Measurements from ENCODE around the gene DNM3.

DNM3 gene

GRCh38 chr1:171881442-171881841 is 40.1 kb downstream of the DNM3 start:
- Histone ChIP-seq H3K4me1 (ENCODE audit: control insufficient read depth, insufficient read depth, low read length) (no peaks in the 10 kb centered on the region; the same call in 1 of the 2 replicates), H3K9me3 (ENCODE audit: control insufficient read depth, insufficient read depth, low read depth, low read length) (no peaks in the 10 kb centered on the region), H3K4me3 (ENCODE audit: low read depth, low read length) (no peak overlapping the region), H3K27ac (ENCODE audit: extremely low read depth, low read depth, low read length) (no peak overlapping the region), H3K36me3 (ENCODE audit: control insufficient read depth in 2 of 2, insufficient read depth in 1 of 2, low read length in 2 of 2) (no peaks in the 10 kb centered on the region)
- CTCF ChIA-PET = interaction anchor here (0.6 kb wide), 1 partner anchor 79 kb away, joined by 3 read pairs; no protein-coding TSS in a partner anchor
- POLR2A ChIA-PET = no interaction called here
- TF ChIP-seq ZNF18 (tag by site-specific recombination; IDR thresholded peaks at IDR 0.05) = no peak

GRCh38 chr1:171883849-171884248 is 42.6 kb downstream of the DNM3 start:
- H3K36me3 ChIP-seq (ENCODE audit: control insufficient read depth in 2 of 2, insufficient read depth in 1 of 2, low read length in 2 of 2) = no peaks in the 10 kb centered on the region
- CTCF ChIA-PET = no interaction called here
- H3K4me1 ChIP-seq (ENCODE audit: control insufficient read depth, insufficient read depth, low read length) = no peaks in the 10 kb centered on the region; the same call in 1 of the 2 replicates
- no peak overlapping the region for H3K4me3 ChIP-seq (ENCODE audit: low read depth, low read length)
- no peak overlapping the region for H3K27ac ChIP-seq (ENCODE audit: extremely low read depth, low read depth, low read length)
- no peaks in the 10 kb centered on the region for H3K9me3 ChIP-seq (ENCODE audit: control insufficient read depth, insufficient read depth, low read depth, low read length)
- POLR2A ChIA-PET = no interaction called here
- TF ChIP-seq ZNF785 (tag by site-specific recombination; IDR thresholded peaks at IDR 0.05) (no peak), ZNF214 (tag by site-specific recombination; IDR thresholded peaks at IDR 0.05; ENCODE audit: borderline replicate concordance) (no peak), HOXD13 (CRISPR knock-in tag; IDR thresholded peaks at IDR 0.05; ENCODE audit: borderline replicate concordance) (no peak), ZBTB10 (tag by site-specific recombination; IDR thresholded peaks at IDR 0.05) (no peak), ZEB2 (tag by site-specific recombination; IDR thresholded peaks at IDR 0.05) (no peak), HOXC10 (CRISPR knock-in tag; IDR thresholded peaks at IDR 0.05) (no peak), ZBTB1 (tag by site-specific recombination; IDR thresholded peaks at IDR 0.05) (no peak), ZNF132 (tag by site-specific recombination; IDR thresholded peaks at IDR 0.05; ENCODE audit: borderline replicate concordance) (no peak), ZNF18 (tag by site-specific recombination; IDR thresholded peaks at IDR 0.05) (no peak), ZNF548 (tag by site-specific recombination; IDR thresholded peaks at IDR 0.05) (no peak), ZBTB44 (tag by site-specific recombination; IDR thresholded peaks at IDR 0.05) (no peak), PBX3 (CRISPR knock-in tag; IDR thresholded peaks at IDR 0.05) (no peak), BCL11A (tag by site-specific recombination; IDR thresholded peaks at IDR 0.05; ENCODE audit: low read depth) (no peak), SP3 (tag by site-specific recombination; IDR thresholded peaks at IDR 0.05) (no peak), ZNF311 (tag by site-specific recombination; IDR thresholded peaks at IDR 0.05; ENCODE audit: borderline replicate concordance) (no peak), GLI2 (tag by site-specific recombination; IDR thresholded peaks at IDR 0.05; ENCODE audit: borderline replicate concordance, low read depth) (no peak), ZNF138 (tag by site-specific recombination; IDR thresholded peaks at IDR 0.05; ENCODE audit: borderline replicate concordance) (no peak)
- TF ChIP-seq, protein P1, sequence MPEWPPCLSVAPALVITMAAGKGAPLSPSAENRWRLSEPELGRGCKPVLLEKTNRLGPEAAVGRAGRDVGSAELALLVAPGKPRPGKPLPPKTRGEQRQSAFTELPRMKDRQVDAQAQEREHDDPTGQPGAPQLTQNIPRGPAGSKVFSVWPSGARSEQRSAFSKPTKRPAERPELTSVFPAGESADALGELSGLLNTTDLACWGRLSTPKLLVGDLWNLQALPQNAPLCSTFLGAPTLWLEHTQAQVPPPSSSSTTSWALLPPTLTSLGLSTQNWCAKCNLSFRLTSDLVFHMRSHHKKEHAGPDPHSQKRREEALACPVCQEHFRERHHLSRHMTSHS (tag by site-specific recombination; IDR thresholded peaks at IDR 0.05) = no peak
- TF ChIP-seq, protein P2, sequence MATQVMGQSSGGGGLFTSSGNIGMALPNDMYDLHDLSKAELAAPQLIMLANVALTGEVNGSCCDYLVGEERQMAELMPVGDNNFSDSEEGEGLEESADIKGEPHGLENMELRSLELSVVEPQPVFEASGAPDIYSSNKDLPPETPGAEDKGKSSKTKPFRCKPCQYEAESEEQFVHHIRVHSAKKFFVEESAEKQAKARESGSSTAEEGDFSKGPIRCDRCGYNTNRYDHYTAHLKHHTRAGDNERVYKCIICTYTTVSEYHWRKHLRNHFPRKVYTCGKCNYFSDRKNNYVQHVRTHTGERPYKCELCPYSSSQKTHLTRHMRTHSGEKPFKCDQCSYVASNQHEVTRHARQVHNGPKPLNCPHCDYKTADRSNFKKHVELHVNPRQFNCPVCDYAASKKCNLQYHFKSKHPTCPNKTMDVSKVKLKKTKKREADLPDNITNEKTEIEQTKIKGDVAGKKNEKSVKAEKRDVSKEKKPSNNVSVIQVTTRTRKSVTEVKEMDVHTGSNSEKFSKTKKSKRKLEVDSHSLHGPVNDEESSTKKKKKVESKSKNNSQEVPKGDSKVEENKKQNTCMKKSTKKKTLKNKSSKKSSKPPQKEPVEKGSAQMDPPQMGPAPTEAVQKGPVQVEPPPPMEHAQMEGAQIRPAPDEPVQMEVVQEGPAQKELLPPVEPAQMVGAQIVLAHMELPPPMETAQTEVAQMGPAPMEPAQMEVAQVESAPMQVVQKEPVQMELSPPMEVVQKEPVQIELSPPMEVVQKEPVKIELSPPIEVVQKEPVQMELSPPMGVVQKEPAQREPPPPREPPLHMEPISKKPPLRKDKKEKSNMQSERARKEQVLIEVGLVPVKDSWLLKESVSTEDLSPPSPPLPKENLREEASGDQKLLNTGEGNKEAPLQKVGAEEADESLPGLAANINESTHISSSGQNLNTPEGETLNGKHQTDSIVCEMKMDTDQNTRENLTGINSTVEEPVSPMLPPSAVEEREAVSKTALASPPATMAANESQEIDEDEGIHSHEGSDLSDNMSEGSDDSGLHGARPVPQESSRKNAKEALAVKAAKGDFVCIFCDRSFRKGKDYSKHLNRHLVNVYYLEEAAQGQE (tag by site-specific recombination; IDR thresholded peaks at IDR 0.05) = no peak
